Activated CD8-positive, alpha-beta T cell treated with anti-CD3 and anti-CD28 coated beads for 36 hours (primary cell): ENCODE measurements around the gene B9D2. TPM values are rescaled to one million over a fixed set of nuclear protein-coding genes. Genes with fewer than 3 reads are reported as not detected.

Experiments
- ATAC-seq: fragments of 200-7000 bp; cut with Tn5 transposase; one replicate; pipeline ENCODE4 v1.10.0; 2021; ENCODE audit warnings: mild to moderate bottlenecking, moderate library complexity
- CTCF ChIA-PET: fragments of 350-600 bp; sonication (Branson Sonifier 250); formaldehyde crosslinking; loops from one replicate; lab custom pipeline; 2021; ENCODE audit warnings: antibody characterized with exemption; lab: Charles Lee
- POLR2A ChIA-PET: fragments of 350-600 bp; sonication (Branson Sonifier 250); formaldehyde crosslinking; loops from one replicate; lab custom pipeline; 2021; ENCODE audit warnings: antibody characterized with exemption; lab: Charles Lee
- DNase-seq: peaks from one replicate; pipeline ENCODE4 v3.0.0-alpha.2; 2020
- H3K27ac Mint-ChIP-seq: one replicate; pipeline ENCODE4 v1.8.0; 2021; ENCODE audit warnings: mild to moderate bottlenecking, mixed read lengths
- H3K27me3 Mint-ChIP-seq: one replicate; pipeline ENCODE4 v1.8.0; 2021; ENCODE audit warnings: mixed read lengths
- H3K36me3 Mint-ChIP-seq: one replicate; pipeline ENCODE4 v1.8.0; 2021; ENCODE audit warnings: low read depth, mixed read lengths
- H3K4me1 Mint-ChIP-seq: one replicate; pipeline ENCODE4 v1.8.0; 2021; ENCODE audit warnings: low read depth, mixed read lengths
- H3K4me3 Mint-ChIP-seq: one replicate; pipeline ENCODE4 v1.8.0; 2021; ENCODE audit warnings: mild to moderate bottlenecking, moderate library complexity, mixed read lengths
- H3K9me3 Mint-ChIP-seq: one replicate; pipeline ENCODE4 v1.8.0; 2021; ENCODE audit warnings: mixed read lengths
- intact Hi-C: fragments of 100-400 bp; cut with micrococcal nuclease; formaldehyde crosslinking; loops from one replicate; pipeline ENCODE4 v1.10.0; 2022
- total RNA-seq, 2 experiments: library from RNA; stranded (reverse); gene quantifications; one replicate each; pipeline ENCODE4 v1.2.3, GENCODE V29; 2021
- TF ChIP-seq, protein P1 (sequence below): fragments of 200-600 bp; IDR thresholded peaks from one replicate; pipeline ENCODE4 v1.8.0; 2022; ENCODE audit warnings: antibody characterized with exemption, mild to moderate bottlenecking

B9D2 gene
- total RNA-seq, 2 experiments from 2014 or later, result 3.1 to 5.1 TPM

- H3K4me1 Mint-ChIP-seq, result peaks cover 38% of the 10 kb centered on the region
- H3K36me3 Mint-ChIP-seq, result peaks cover 10% of the 10 kb centered on the region
- DNase-seq (peak; percentile 38), ATAC-seq (no peak)
- H3K27ac Mint-ChIP-seq, result peak overlapping the region; percentile 99
- CTCF ChIA-PET, result no interaction called here
- POLR2A ChIA-PET, result interaction anchor here (0.6 to 2.0 kb wide), 5 partner anchors 10 to 50 kb away, joined by 3 to 9 read pairs (median 3); no protein-coding TSS in a partner anchor
- TF ChIP-seq, protein P1, sequence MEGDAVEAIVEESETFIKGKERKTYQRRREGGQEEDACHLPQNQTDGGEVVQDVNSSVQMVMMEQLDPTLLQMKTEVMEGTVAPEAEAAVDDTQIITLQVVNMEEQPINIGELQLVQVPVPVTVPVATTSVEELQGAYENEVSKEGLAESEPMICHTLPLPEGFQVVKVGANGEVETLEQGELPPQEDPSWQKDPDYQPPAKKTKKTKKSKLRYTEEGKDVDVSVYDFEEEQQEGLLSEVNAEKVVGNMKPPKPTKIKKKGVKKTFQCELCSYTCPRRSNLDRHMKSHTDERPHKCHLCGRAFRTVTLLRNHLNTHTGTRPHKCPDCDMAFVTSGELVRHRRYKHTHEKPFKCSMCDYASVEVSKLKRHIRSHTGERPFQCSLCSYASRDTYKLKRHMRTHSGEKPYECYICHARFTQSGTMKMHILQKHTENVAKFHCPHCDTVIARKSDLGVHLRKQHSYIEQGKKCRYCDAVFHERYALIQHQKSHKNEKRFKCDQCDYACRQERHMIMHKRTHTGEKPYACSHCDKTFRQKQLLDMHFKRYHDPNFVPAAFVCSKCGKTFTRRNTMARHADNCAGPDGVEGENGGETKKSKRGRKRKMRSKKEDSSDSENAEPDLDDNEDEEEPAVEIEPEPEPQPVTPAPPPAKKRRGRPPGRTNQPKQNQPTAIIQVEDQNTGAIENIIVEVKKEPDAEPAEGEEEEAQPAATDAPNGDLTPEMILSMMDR, result no peak
- intact Hi-C loops, result loop anchor here (5.0 kb wide), 1 partner anchor 42 kb away; no protein-coding TSS in a partner anchor
- no peaks in the 10 kb centered on the region for H3K27me3 Mint-ChIP-seq
- peak overlapping the region; percentile 96 for H3K4me3 Mint-ChIP-seq
- H3K9me3 Mint-ChIP-seq, result no peaks in the 10 kb centered on the region
These were observed 35.1 kb upstream of the B9D2 start for GRCh38 chr19:41399091-41399490.

DNA sequence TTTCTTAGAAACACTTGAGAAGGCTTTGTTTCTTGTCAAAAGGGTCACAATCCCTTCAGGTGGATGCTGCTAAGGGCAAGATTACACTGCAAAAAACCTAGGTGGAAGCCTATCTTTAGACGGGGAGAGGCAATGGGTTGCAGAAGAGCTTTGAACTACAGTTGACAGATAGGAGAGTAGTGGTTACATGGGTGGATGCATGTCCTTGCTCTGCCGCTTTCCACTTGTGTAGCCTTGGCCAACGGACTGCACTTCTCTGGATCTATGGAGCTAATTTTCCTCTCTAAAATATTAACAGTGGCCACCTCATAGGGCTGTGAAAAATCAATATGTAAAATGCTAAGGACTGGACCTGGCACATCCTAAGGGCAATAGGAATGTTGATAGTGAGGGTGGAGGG is 34.6 kb upstream of the B9D2 start:
- DNase-seq, result no peak
- peak overlapping the region; percentile 99 for H3K27ac Mint-ChIP-seq
- peak overlapping the region; percentile 96 for H3K4me3 Mint-ChIP-seq
- ATAC-seq, result no peak
- CTCF ChIA-PET, result interaction anchor here (0.6 to 0.7 kb wide), 2 partner anchors 40 to 90 kb away, joined by 3 read pairs; no protein-coding TSS in a partner anchor
- TF ChIP-seq, protein P1, result no peak
- no peaks in the 10 kb centered on the region for H3K27me3 Mint-ChIP-seq
- no peaks in the 10 kb centered on the region for H3K9me3 Mint-ChIP-seq
- POLR2A ChIA-PET, result interaction anchor here (0.7 to 2.0 kb wide), 3 partner anchors 11 to 34 kb away, joined by 3 to 9 read pairs (median 3); no protein-coding TSS in a partner anchor
- peaks cover 38% of the 10 kb centered on the region for H3K4me1 Mint-ChIP-seq
- intact Hi-C loops, result loop anchor here (5.0 kb wide), 1 partner anchor 41 kb away; no protein-coding TSS in a partner anchor
- peaks cover 12% of the 10 kb centered on the region for H3K36me3 Mint-ChIP-seq

- ChIA-PET POLR2A (interaction anchor here (1.0 to 2.0 kb wide), 2 partner anchors 11 to 33 kb away, joined by 3 to 9 read pairs; no protein-coding TSS in a partner anchor), CTCF (interaction anchor here (0.6 to 0.7 kb wide), 2 partner anchors 41 to 89 kb away, joined by 3 read pairs; no protein-coding TSS in a partner anchor)
- Mint-ChIP-seq H3K4me1 (peaks cover 38% of the 10 kb centered on the region), H3K9me3 (no peaks in the 10 kb centered on the region), H3K27ac (peak overlapping the region; percentile 99), H3K4me3 (peak overlapping the region; percentile 96), H3K27me3 (no peaks in the 10 kb centered on the region), H3K36me3 (peaks cover 12% of the 10 kb centered on the region)
- TF ChIP-seq, protein P1, result no peak
- intact Hi-C loops, result loop anchor here (5.0 kb wide), 1 partner anchor 41 kb away; no protein-coding TSS in a partner anchor
- DNase-seq (no peak), ATAC-seq (no peak)
These were observed 34.1 kb upstream of the B9D2 start for GRCh38 chr19:41398050-41398418.

DNA sequence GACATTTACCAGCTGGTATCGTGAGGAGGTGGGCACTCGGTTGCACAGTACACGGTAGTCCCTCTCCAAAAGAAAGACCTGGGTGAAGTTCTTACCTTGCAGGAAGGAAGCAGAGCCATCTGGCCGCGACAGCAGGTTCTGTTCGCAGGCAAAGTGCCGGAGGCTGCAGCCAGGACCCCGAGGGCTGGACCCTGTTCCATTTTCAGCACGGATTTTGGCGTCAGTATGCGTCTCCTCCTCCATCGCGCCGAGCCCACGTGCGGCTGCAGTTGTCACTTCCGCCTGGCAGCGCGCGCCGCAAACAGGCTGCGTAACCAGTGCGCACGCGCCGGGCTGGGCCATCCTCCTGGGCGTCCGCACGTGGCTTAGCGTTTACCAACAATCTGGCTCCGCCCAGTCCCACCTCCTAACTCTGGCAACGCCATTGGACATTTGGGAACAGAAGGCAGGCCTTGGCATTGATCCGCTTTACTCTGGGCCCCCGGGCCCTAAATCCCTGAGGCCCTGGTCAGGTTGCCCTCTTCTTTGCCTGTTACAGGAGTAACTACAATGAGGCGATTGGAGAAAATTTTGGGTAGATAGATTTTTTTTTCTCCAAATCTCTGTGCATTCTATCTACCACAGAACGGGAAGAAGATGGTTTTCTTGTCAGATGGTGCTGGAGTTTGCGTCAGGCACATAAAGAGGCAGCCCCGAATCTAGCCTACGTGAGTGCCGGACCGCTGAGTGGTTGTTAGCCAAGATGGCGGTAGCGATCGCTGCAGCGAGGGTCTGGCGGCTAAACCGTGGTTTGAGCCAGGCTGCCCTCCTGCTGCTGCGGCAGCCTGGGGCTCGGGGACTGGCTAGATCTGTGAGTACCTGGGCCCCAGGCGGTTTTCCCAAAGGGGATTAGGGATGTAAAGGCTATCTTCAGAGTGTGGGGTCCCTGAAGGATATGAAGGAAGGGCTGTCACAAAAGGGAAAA is 33.4 kb upstream of the B9D2 start, which contains the start of the genes BCKDHA and EXOSC5:
Gene BCKDHA (plus strand): TSS at position 733 of the 964 bp plus-strand sequence. CDS start 10 bp downstream, at position 743.
Gene EXOSC5 (minus strand): TSS at position 274 of the 964 bp plus-strand sequence. CDS start 31 bp downstream, at position 243.
- H3K4me1 Mint-ChIP-seq, result peaks cover 38% of the 10 kb centered on the region
- CTCF ChIA-PET, result no interaction called here
- TF ChIP-seq, protein P1, result no peak
- H3K27ac Mint-ChIP-seq, result peak within 1 kb of the TSS; percentile 99
- DNase-seq (peak; percentile 99), ATAC-seq (peak; percentile 99)
- peaks cover 12% of the 10 kb centered on the region for H3K36me3 Mint-ChIP-seq
- peak within 1 kb of the TSS; percentile 96 for H3K4me3 Mint-ChIP-seq
- intact Hi-C loops, result loop anchor here (5.0 kb wide), 1 partner anchor 40 kb away; no protein-coding TSS in a partner anchor
- H3K9me3 Mint-ChIP-seq, result no peaks in the 10 kb centered on the region
- POLR2A ChIA-PET, result interaction anchor here (2.0 kb wide), 1 partner anchor 12 kb away, joined by 9 read pairs; no protein-coding TSS in a partner anchor
- no peaks in the 10 kb centered on the region for H3K27me3 Mint-ChIP-seq
